ENCODE data around the gene DCAF5. TPM values are rescaled to one million over a fixed set of nuclear protein-coding genes. Genes with fewer than 3 reads are reported as not detected.
"Not testable (repeated sequence)": the region's sequence is repeated elsewhere in the genome, so short reads cannot be mapped to it uniquely, and the experiment has no call there.

Gene DCAF5
- polyA plus RNA-seq, 4 donors = 51.4 to 69.6 (median 57.3) TPM

- DNase-seq (ENCODE audit: low read depth in 4 of 4, low spot score in 2 of 4) = no peak
Measured at GRCh38 chr14:69045857-69046475, 107.0 kb downstream of the DCAF5 start.

- no peak for DNase-seq (ENCODE audit: low read depth in 4 of 4, low spot score in 2 of 4)
Measured at GRCh38 chr14:69044965-69045555, 107.9 kb downstream of the DCAF5 start.

- DNase-seq (ENCODE audit: low read depth in 4 of 4, low spot score in 2 of 4) = no peak
Measured at GRCh38 chr14:69044296-69044695, 108.6 kb downstream of the DCAF5 start.

GRCh38 chr14:69043596-69044260, 109.2 kb downstream of the DCAF5 start:
- no peak for DNase-seq (ENCODE audit: low read depth in 4 of 4, low spot score in 2 of 4)

GRCh38 chr14:69042787-69043444, 110.0 kb downstream of the DCAF5 start:
- no peak for DNase-seq (ENCODE audit: low read depth in 4 of 4, low spot score in 2 of 4)

DNA sequence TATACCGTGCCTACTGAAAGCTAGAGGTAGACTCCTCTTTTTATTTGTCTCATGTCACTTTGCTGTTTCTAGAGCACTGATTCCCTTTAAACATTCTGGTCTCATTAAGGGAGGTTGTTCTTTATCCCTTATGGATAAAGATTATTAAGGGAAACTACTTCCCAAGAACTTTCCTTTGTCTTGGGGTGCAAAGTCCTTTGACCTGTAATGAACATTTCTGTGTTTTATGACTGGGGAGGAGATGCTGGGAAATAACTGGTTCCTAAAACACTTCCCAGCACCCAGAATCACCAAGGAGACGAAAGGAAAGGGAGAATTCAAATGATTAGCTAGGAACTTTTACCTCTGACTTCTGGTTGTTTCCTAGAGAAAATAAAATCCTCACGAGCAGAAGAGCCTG, 110.6 kb downstream of the DCAF5 start:
- no peak for DNase-seq (ENCODE audit: low read depth in 4 of 4, low spot score in 2 of 4)

GRCh38 chr14:69041783-69042182, 111.1 kb downstream of the DCAF5 start:
- DNase-seq (ENCODE audit: low read depth in 4 of 4, low spot score in 2 of 4) = no peak

GRCh38 chr14:69040353-69040752, 112.6 kb downstream of the DCAF5 start:
- DNase-seq (ENCODE audit: low read depth in 4 of 4, low spot score in 2 of 4) = no peak

- no peak for DNase-seq (ENCODE audit: low read depth in 4 of 4, low spot score in 2 of 4)
Measured at GRCh38 chr14:69039288-69039628, 113.7 kb downstream of the DCAF5 start.

- DNase-seq (ENCODE audit: low read depth in 4 of 4, low spot score in 2 of 4) = no peak
Measured at GRCh38 chr14:69038455-69039287, 114.2 kb downstream of the DCAF5 start.

DNA sequence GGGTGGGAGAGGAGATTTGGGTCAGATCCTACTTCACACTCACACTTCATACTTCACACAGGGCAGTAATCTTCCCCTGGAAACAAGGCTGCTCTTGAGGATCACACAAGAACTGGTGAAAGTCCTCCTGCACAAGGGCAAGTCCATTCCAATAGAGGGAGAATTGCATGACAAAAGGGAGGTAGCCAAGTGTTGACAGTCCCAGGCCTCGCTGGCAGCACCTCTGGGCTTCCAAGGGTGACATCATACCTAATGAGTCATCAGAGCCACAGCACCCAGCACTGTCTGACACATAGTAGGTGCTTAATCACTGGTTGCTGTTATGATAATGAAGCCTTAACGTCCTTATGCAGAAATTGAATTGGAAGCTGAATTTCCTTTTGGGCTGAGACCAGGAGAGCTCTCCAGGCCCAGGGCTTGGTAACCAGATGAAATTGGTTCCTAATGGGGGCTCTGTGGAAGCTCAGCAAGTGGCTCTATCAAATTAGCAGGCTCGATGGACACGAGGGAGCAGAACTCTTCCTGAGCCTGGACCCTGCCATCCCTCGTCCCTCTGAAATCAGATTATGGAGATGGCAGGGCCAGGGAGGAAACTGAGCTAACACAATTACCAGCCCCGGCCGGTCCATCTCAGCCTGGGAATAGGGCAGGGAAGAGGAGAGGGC, 115.0 kb downstream of the DCAF5 start:
- no peak for DNase-seq (ENCODE audit: low read depth in 4 of 4, low spot score in 2 of 4)

- DNase-seq (ENCODE audit: low read depth in 4 of 4, low spot score in 2 of 4) = no peak
Measured at GRCh38 chr14:69036757-69037506, 116.0 kb downstream of the DCAF5 start.

- DNase-seq (ENCODE audit: low read depth in 4 of 4, low spot score in 2 of 4) = no peak
Measured at GRCh38 chr14:69034612-69035262, 118.2 kb downstream of the DCAF5 start.

DNA sequence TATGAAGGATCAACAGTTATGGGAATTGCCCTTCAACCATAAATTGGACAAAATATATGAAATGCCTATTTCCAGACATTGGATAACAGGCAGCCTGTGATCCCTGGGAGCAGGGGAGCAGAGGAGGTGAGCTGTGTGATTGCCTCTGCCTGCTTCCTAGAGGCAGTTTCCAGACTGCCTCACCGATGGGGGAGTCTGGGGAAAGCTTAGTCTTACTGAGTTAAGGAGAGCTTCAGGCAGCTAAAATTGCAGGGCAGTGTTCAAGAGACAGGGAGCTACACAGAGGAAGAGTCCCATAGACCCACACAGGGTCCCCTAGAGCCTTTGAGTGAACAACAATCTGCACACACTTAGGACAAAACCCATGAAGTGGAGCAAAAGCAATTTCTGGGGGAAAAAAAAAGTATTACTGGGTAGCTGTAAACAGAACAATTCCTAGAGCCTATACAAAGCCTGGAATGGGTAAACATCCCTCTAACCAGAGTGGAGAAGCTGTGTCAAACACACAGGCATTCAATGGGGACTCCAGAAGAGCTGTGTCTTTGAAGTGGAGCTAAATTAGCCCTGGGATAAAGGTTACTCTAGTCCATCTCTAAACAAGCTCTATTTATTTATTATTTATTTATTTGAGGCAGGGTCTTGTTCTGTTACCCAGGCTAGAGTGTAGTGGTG, 125.5 kb downstream of the DCAF5 start:
- no peak for DNase-seq (ENCODE audit: low read depth in 4 of 4, low spot score in 2 of 4)

- DNase-seq (ENCODE audit: low read depth in 4 of 4, low spot score in 2 of 4) = no peak
Measured at GRCh38 chr14:69023035-69023434, 129.9 kb downstream of the DCAF5 start.

GRCh38 chr14:69022093-69022492, 130.8 kb downstream of the DCAF5 start:
- DNase-seq (ENCODE audit: low read depth in 4 of 4, low spot score in 2 of 4) = not testable (repeated sequence)

GRCh38 chr14:69017706-69018105, 135.2 kb downstream of the DCAF5 start:
- DNase-seq (ENCODE audit: low read depth in 4 of 4, low spot score in 2 of 4) = no peak

GRCh38 chr14:69014829-69015259, 138.1 kb downstream of the DCAF5 start:
- no peak for DNase-seq (ENCODE audit: low read depth in 4 of 4, low spot score in 2 of 4)
